Mammary epithelial cell (primary cell): ENCODE results near the gene ABHD15.

Experiments
- EZH2 ChIP-seq: IDR thresholded peaks from 2 replicates; pipeline ENCODE4 v1.6.1; 2012; ENCODE audit warnings: low read length, inconsistent platforms, borderline replicate concordance
- TF ChIP-seq, protein P1 (sequence below), 2 donors: IDR thresholded peaks in 1 of 2; conservative IDR thresholded peaks in 1 of 2; 2 replicates each; pipeline ENCODE4 v1.5.1; 2011 to 2012; ENCODE audit warnings: inconsistent platforms in 2 of 2, low read length in 2 of 2, mild to moderate bottlenecking in 2 of 2, control low read depth in 1 of 2, low read depth in 1 of 2; ENCODE audit not compliant: insufficient read depth in 1 of 2; ENCODE audit errors: extremely low read depth in 1 of 2

DNA sequence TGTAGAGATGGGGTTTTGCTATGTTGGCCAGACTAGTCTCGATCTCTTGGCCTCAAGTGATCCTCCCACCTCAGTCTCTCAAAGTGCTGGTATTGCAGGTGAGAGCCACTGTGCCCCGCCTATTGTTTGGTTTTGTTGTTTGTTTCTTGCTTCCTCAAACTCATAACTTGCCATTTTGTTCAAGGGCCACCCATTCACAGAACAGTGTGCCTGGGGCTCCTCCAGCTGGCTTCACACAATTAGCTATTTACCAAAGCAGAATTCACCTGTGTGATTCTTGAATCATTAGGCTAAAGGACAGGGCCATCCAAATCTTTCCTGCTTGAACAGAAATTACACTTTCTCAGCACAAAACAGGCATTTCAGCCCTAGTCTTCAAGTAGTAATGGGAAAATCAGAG lies 7.2 kb downstream of the ABHD15 start:
- TF ChIP-seq, protein P1, sequence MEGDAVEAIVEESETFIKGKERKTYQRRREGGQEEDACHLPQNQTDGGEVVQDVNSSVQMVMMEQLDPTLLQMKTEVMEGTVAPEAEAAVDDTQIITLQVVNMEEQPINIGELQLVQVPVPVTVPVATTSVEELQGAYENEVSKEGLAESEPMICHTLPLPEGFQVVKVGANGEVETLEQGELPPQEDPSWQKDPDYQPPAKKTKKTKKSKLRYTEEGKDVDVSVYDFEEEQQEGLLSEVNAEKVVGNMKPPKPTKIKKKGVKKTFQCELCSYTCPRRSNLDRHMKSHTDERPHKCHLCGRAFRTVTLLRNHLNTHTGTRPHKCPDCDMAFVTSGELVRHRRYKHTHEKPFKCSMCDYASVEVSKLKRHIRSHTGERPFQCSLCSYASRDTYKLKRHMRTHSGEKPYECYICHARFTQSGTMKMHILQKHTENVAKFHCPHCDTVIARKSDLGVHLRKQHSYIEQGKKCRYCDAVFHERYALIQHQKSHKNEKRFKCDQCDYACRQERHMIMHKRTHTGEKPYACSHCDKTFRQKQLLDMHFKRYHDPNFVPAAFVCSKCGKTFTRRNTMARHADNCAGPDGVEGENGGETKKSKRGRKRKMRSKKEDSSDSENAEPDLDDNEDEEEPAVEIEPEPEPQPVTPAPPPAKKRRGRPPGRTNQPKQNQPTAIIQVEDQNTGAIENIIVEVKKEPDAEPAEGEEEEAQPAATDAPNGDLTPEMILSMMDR (conservative IDR thresholded peaks at IDR 0.05 in 1 of 2, IDR thresholded peaks at IDR 0.05 in 1 of 2; ENCODE audit: extremely low read depth in 1 of 2, insufficient read depth in 1 of 2, low read depth in 1 of 2, low read length in 2 of 2): no peak
- TF ChIP-seq EZH2: no peak
